Lower lobe of right lung (tissue), 2 donors: ENCODE measurements around the gene LTBR. TPM values are rescaled to one million over a fixed set of nuclear protein-coding genes. Genes with fewer than 3 reads are reported as not detected.

Source experiments
- ATAC-seq, 2 donors: fragments of 200-7000 bp; cut with Tn5 transposase; one replicate each; pipeline ENCODE4 v1.9.1; 2020 to 2022; ENCODE audit warnings: mild to moderate bottlenecking in 2 of 2, moderate library complexity in 2 of 2
- DNase-seq: peaks from one replicate; pipeline ENCODE4 v3.0.0-alpha.2; 2020
- H3K27ac ChIP-seq: fragments of 200-600 bp; one replicate; pipeline ENCODE4 v1.8.0; 2022
- H3K27me3 ChIP-seq: fragments of 200-600 bp; one replicate; pipeline ENCODE4 v1.8.0; 2022; ENCODE audit warnings: low read depth
- H3K36me3 ChIP-seq: fragments of 200-600 bp; one replicate; pipeline ENCODE4 v1.8.0; 2022; ENCODE audit warnings: mild to moderate bottlenecking
- H3K4me1 ChIP-seq: fragments of 200-600 bp; one replicate; pipeline ENCODE4 v1.8.0; 2022
- H3K4me3 ChIP-seq: fragments of 200-600 bp; one replicate; pipeline ENCODE4 v1.8.0; 2022; ENCODE audit warnings: mild to moderate bottlenecking
- H3K9me3 ChIP-seq: fragments of 200-600 bp; one replicate; pipeline ENCODE4 v1.8.0; 2022
- intact Hi-C: fragments of 100-400 bp; cut with DNase I; formaldehyde crosslinking; loops from one replicate; pipeline ENCODE4 v1.11.0; 2022
- total RNA-seq: library from RNA; stranded (reverse); fragmentation: NEBNext Ultra II Directional; extraction: Animal tissue kit (Norgen Biotek cat#: 25700); gene quantifications from one replicate; pipeline ENCODE4 v1.2.1, GENCODE V29; 2021
- TF ChIP-seq, protein P1 (sequence below): fragments of 200-600 bp; IDR thresholded peaks from one replicate; pipeline ENCODE4 v1.8.0; 2022; ENCODE audit warnings: antibody characterized with exemption, mild to moderate bottlenecking
- donor health status: DM: no; HTN: yes; CAD: no; lungs with severe emphysema.

Gene LTBR
- total RNA-seq, 1 donor from 2014 or later: 122 TPM

DNA sequence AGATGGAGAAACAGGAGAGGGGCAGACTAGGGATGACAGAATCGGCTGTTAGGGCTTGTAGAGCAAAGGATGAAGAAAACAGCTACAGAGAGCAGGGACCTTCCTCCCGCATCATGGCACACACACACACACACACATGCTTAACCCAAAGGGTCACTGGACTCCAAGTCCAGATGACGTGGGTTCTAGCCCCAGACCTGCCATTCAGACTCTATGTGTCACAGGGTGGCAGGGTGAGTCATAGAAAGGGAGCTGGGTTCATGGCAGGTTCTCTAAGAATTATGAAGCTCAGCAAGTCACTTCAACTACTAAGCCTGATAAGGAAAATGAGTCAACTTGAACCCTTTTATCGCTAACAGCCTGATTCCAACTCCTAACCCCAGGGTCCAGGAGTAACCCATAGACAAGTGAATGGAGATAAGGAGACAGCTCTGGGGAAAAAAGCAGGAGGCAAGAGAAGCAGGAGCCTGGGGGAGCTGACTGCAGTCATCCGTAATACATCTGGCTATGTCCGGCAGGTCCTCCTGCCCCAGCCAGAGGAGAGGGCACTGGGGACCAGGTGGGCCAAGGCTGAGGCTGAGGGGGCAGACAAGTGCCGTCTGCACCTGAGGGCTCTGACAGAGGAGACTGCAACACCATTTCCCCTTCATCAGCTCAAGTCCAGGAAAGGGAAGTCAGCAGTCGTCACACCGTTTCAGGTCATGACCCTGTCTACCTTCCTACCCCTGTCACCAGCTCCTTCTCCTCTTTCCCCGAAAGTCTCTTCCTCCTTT is 38.5 kb upstream of the LTBR start:
- ATAC-seq (peak in 1 of 2 donors; percentile 27), DNase-seq (no peak)
- H3K36me3 ChIP-seq: peaks cover 9% of the 10 kb centered on the region
- H3K27me3 ChIP-seq: no peaks in the 10 kb centered on the region
- H3K4me1 ChIP-seq: peaks cover 50% of the 10 kb centered on the region
- no peaks in the 10 kb centered on the region for H3K9me3 ChIP-seq
- TF ChIP-seq, protein P1, sequence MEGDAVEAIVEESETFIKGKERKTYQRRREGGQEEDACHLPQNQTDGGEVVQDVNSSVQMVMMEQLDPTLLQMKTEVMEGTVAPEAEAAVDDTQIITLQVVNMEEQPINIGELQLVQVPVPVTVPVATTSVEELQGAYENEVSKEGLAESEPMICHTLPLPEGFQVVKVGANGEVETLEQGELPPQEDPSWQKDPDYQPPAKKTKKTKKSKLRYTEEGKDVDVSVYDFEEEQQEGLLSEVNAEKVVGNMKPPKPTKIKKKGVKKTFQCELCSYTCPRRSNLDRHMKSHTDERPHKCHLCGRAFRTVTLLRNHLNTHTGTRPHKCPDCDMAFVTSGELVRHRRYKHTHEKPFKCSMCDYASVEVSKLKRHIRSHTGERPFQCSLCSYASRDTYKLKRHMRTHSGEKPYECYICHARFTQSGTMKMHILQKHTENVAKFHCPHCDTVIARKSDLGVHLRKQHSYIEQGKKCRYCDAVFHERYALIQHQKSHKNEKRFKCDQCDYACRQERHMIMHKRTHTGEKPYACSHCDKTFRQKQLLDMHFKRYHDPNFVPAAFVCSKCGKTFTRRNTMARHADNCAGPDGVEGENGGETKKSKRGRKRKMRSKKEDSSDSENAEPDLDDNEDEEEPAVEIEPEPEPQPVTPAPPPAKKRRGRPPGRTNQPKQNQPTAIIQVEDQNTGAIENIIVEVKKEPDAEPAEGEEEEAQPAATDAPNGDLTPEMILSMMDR: no peak
- H3K4me3 ChIP-seq: no peak overlapping the region
- intact Hi-C loops: no loop called here
- peak overlapping the region; percentile 81 for H3K27ac ChIP-seq

DNA sequence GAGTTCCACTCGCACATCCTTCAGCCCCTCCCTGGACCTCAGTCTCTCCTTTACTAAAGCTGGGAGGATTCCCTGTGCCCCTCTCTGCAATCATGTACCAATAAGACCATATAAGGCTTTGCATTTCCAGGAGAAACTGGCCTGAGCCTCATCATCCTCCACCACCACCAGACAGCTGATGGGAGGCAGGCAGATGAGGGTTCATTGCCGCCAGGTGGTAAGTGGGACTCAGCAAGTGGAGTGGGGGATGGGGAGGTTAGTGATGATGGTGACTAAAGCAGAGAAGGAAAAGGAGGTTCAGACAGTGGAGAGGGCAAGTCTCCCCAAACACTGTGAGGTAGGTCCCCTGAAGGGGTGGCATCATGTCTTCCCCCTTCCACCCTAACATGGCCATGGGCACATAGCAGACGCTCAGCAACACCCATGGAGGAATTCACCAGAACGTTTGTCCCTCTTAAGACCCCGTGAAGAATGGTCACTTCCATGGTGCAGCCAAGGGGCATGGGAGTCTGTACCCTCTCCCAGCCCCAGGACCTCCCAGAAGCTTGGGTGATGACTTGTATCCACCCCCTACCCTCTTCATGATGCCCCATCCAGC is 37.6 kb upstream of the LTBR start:
- ATAC-seq (no peak), DNase-seq (no peak)
- Histone ChIP-seq H3K27me3 (no peaks in the 10 kb centered on the region), H3K36me3 (peaks cover 9% of the 10 kb centered on the region), H3K27ac (peak overlapping the region; percentile 81), H3K9me3 (no peaks in the 10 kb centered on the region), H3K4me1 (peaks cover 53% of the 10 kb centered on the region), H3K4me3 (no peak overlapping the region)
- TF ChIP-seq, protein P1: no peak
- intact Hi-C loops: no loop called here

DNA sequence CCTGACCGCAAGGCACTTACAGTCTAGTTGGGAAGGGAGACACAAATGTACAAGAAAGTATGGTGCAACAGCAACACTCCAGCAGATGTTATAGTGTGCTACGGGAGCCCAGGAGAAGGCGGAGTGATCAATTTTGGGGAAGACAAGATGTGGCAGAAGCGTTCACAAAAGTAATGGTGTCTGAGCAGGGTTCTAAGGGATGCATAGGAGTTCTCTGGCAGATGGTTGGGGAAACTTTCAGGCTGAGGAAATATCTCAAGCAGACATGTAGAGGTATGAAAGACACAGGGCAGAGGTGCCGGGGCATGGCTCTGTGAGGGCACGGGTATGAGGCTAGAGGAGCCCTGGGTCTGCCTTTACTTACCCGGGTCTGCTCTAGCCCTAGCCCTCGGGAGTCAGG is 37.0 kb upstream of the LTBR start:
- H3K27ac ChIP-seq: peak overlapping the region; percentile 81
- H3K4me1 ChIP-seq: peaks cover 60% of the 10 kb centered on the region
- ATAC-seq (peak in 1 of 2 donors; percentile 13), DNase-seq (no peak)
- intact Hi-C loops: no loop called here
- no peaks in the 10 kb centered on the region for H3K9me3 ChIP-seq
- peaks cover 9% of the 10 kb centered on the region for H3K36me3 ChIP-seq
- TF ChIP-seq, protein P1: no peak
- no peak overlapping the region for H3K4me3 ChIP-seq
- H3K27me3 ChIP-seq: no peaks in the 10 kb centered on the region

DNA sequence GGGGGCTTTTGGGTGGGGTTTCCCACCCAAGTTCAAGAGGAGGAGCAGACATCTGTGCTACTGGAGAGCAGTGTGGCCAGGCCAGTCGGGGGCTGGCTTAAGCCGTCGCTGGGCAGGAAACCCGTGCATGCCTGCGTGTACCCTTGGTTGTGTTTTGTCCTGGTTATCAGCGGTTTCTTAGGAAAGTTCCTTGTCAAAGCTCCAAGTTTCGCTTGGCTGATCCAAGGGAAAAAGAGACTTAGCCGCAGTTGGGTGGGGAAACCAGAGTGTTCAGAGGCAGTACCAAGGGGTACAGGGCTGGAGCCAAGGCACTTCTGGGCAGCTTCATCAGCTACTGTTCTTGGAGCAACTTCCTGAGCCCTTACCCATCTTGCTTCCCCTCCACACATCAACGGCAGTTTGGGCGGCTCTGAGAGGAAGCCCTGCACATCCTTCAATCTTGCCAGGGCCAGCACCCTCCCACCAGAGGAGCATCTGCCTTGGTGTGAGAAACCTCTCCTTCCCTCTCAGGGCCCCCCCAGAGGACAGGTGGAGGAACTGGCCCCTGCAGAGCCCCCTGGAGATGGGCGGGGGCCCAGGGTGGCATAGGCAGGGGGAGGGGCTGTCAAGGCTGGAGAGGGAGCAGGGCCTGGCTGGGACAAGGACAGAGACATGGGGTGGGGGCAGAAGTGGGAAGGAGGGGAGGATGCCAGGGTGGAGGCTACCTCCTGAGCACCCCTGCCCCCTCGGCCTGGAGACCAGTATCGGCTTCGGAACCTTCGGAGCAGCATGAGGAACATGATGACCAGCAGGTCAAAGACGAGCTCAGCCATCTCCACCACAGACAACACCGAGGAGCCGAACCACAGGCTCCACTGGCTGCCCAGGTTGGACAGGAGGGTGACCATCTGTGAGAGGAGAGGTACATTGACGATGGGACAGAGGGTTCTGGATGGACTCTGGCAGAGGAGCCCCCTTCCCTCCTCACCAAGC is 36.3 kb upstream of the LTBR start:
- Histone ChIP-seq H3K4me1 (peaks cover 60% of the 10 kb centered on the region), H3K27ac (peak overlapping the region; percentile 81), H3K36me3 (peaks cover 10% of the 10 kb centered on the region), H3K4me3 (peak overlapping the region; percentile 25), H3K27me3 (no peaks in the 10 kb centered on the region), H3K9me3 (no peaks in the 10 kb centered on the region)
- ATAC-seq: peak; percentile 60 to 63
- TF ChIP-seq, protein P1: no peak
- no peak for DNase-seq
- intact Hi-C loops: no loop called here

DNA sequence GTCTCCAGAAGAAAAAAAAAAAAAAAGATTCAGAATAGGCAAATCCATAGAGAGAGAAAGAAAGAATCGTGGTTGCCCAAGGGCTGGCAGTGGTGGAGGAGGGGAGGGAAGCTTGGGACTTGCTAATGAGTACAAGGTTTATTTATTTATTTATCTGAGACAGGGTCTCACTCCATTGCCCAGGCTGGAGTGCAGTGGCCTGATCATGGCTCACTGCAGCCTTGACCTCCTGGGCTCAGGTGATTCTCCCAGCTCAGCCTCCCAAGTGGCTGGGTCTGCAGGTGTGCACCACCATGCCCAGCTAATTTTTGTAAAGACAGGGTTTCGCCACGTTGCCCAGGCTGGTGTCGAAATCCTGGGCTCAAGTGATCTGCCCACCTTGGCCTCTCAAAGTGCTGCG is 32.3 kb upstream of the LTBR start:
- TF ChIP-seq, protein P1: no peak
- DNase-seq: no peak
- Histone ChIP-seq H3K9me3 (no peaks in the 10 kb centered on the region), H3K36me3 (peaks cover 18% of the 10 kb centered on the region), H3K4me3 (no peak overlapping the region), H3K27me3 (no peaks in the 10 kb centered on the region), H3K4me1 (peaks cover 55% of the 10 kb centered on the region), H3K27ac (peak overlapping the region; percentile 68)
- intact Hi-C loops: no loop called here
- ATAC-seq: no peak
